KMS-11 (cell line): ENCODE results near the gene OLFML2B.

Experiments
- H2AFZ ChIP-seq: fragments of 200-600 bp; sonication (generic); 2 replicates; pipeline ENCODE4 v1.6.1; 2016; ENCODE audit warnings: antibody characterized with exemption, mixed run types, low read depth
- H3K27ac ChIP-seq: fragments of 200-600 bp; sonication (generic); 2 replicates; pipeline ENCODE4 v1.6.1; 2016; ENCODE audit warnings: mild to moderate bottlenecking, mixed run types
- H3K27me3 ChIP-seq: fragments of 200-600 bp; sonication (generic); 2 replicates; pipeline ENCODE4 v1.6.1; 2017; ENCODE audit warnings: mild to moderate bottlenecking, low read depth, mixed run types, moderate library complexity; ENCODE audit not compliant: insufficient read depth
- H3K36me3 ChIP-seq: fragments of 200-600 bp; sonication (generic); 2 replicates; pipeline ENCODE4 v1.6.1; 2017; ENCODE audit warnings: mild to moderate bottlenecking, mixed run types; ENCODE audit not compliant: insufficient read depth
- H3K4me1 ChIP-seq: fragments of 200-600 bp; sonication (generic); 2 replicates; pipeline ENCODE4 v1.6.1; 2016; ENCODE audit warnings: mild to moderate bottlenecking, low read depth, mixed run types; ENCODE audit not compliant: poor library complexity, severe bottlenecking
- H3K4me2 ChIP-seq: fragments of 200-600 bp; sonication (generic); 2 replicates; pipeline ENCODE4 v1.7.0; 2016; ENCODE audit warnings: mild to moderate bottlenecking, mixed run types
- H3K4me3 ChIP-seq: fragments of 200-600 bp; sonication (generic); IDR thresholded peaks from 2 replicates; pipeline ENCODE4 v1.6.1; 2017; ENCODE audit warnings: low read depth, low read length, mixed read lengths; ENCODE audit not compliant: insufficient read depth
- H3K79me2 ChIP-seq: fragments of 200-600 bp; sonication (generic); 2 replicates; pipeline ENCODE4 v1.6.1; 2016; ENCODE audit warnings: low read depth, mixed run types; ENCODE audit not compliant: insufficient read depth
- H3K9ac ChIP-seq: fragments of 200-600 bp; sonication (generic); 2 replicates; pipeline ENCODE4 v1.6.1; 2016; ENCODE audit warnings: mild to moderate bottlenecking, mixed run types
- H4K20me1 ChIP-seq: fragments of 200-600 bp; sonication (generic); 2 replicates; pipeline ENCODE4 v1.6.1; 2016; ENCODE audit warnings: mild to moderate bottlenecking, mixed run types; ENCODE audit not compliant: insufficient read depth
- TF ChIP-seq, protein P1 (sequence below): fragments of 200-600 bp; sonication (generic); conservative IDR thresholded peaks from 2 replicates; pipeline ENCODE4 v1.6.1; 2017; ENCODE audit warnings: low read depth, mild to moderate bottlenecking, antibody characterized with exemption, low read length, moderate library complexity, mixed read lengths

Gene OLFML2B

GRCh38 chr1:161956930-161957329 lies 66.7 kb downstream of the OLFML2B start:
- Histone ChIP-seq H3K79me2 (no peaks in the 10 kb centered on the region), H2AFZ (no peak overlapping the region), H3K27ac (no peak overlapping the region), H3K4me3 (no peak overlapping the region), H4K20me1 (no peaks in the 10 kb centered on the region), H3K4me2 (no peak overlapping the region), H3K36me3 (peaks cover 6% of the 10 kb centered on the region; the same call in 1 of the 2 replicates), H3K9ac (no peak overlapping the region), H3K27me3 (no peaks in the 10 kb centered on the region), H3K4me1 (peaks cover under 1% of the 10 kb centered on the region)
- TF ChIP-seq, protein P1, sequence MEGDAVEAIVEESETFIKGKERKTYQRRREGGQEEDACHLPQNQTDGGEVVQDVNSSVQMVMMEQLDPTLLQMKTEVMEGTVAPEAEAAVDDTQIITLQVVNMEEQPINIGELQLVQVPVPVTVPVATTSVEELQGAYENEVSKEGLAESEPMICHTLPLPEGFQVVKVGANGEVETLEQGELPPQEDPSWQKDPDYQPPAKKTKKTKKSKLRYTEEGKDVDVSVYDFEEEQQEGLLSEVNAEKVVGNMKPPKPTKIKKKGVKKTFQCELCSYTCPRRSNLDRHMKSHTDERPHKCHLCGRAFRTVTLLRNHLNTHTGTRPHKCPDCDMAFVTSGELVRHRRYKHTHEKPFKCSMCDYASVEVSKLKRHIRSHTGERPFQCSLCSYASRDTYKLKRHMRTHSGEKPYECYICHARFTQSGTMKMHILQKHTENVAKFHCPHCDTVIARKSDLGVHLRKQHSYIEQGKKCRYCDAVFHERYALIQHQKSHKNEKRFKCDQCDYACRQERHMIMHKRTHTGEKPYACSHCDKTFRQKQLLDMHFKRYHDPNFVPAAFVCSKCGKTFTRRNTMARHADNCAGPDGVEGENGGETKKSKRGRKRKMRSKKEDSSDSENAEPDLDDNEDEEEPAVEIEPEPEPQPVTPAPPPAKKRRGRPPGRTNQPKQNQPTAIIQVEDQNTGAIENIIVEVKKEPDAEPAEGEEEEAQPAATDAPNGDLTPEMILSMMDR, result no peak

DNA sequence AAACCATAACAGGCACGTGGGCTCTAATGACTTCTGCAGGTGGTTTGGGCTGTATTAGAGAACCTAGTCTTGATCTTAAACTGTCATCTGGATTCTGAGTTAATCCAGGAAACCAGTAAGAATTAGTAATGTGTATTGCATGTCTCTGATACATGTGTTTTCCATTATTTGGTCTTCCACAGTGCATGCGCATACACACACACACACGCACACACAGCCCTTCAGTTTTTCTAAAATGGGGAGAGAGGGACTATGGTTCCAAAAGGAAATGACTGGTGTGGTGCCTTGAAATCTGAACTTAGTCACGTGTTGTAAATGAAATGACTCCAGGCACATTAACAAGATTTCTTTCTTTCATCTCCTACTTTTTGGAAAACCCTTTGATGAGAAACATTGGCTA lies 67.6 kb downstream of the OLFML2B start:
- Histone ChIP-seq H3K4me3 (no peak overlapping the region), H3K79me2 (no peaks in the 10 kb centered on the region), H3K4me1 (no peaks in the 10 kb centered on the region), H3K27ac (no peak overlapping the region), H3K9ac (no peak overlapping the region), H3K27me3 (no peaks in the 10 kb centered on the region), H2AFZ (no peak overlapping the region), H3K36me3 (peaks cover 6% of the 10 kb centered on the region; the same call in 1 of the 2 replicates), H4K20me1 (no peaks in the 10 kb centered on the region), H3K4me2 (no peak overlapping the region)
- TF ChIP-seq, protein P1, result no peak

GRCh38 chr1:161955606-161956005 lies 68.1 kb downstream of the OLFML2B start:
- no peak overlapping the region for H3K4me2 ChIP-seq
- peaks cover 6% of the 10 kb centered on the region; the same call in 1 of the 2 replicates for H3K36me3 ChIP-seq

GRCh38 chr1:161954466-161954865 lies 69.2 kb downstream of the OLFML2B start:
- Histone ChIP-seq H3K4me3 (no peak overlapping the region), H4K20me1 (no peaks in the 10 kb centered on the region), H3K36me3 (peaks cover 6% of the 10 kb centered on the region; the same call in 1 of the 2 replicates), H3K4me2 (no peak overlapping the region), H3K27me3 (no peaks in the 10 kb centered on the region), H3K4me1 (no peaks in the 10 kb centered on the region), H3K79me2 (no peaks in the 10 kb centered on the region), H2AFZ (no peak overlapping the region), H3K27ac (no peak overlapping the region), H3K9ac (no peak overlapping the region)
- TF ChIP-seq, protein P1, result no peak

More at GRCh38 chr1:161955606-161956005, 68.1 kb downstream of the OLFML2B start:
- H4K20me1 ChIP-seq, result no peaks in the 10 kb centered on the region
- TF ChIP-seq, protein P1, result no peak
- no peak overlapping the region for H3K27ac ChIP-seq
- no peak overlapping the region for H3K4me3 ChIP-seq
- H3K4me1 ChIP-seq, result no peaks in the 10 kb centered on the region
- H3K27me3 ChIP-seq, result no peaks in the 10 kb centered on the region
- H3K79me2 ChIP-seq, result no peaks in the 10 kb centered on the region
- H2AFZ ChIP-seq, result no peak overlapping the region
- no peak overlapping the region for H3K9ac ChIP-seq
